HG03097 (cell line): ENCODE data around the gene RMDN2.

Experiments
- ATAC-seq: cut with Tn5 transposase; IDR thresholded peaks from one replicate; pipeline ENCODE4 v1.9.1; 2021; ENCODE audit not compliant: unreplicated experiment, low FRiP score

The RMDN2 gene

GRCh38 chr2:38035968-38036367, 110.9 kb downstream of the RMDN2 start:
- ATAC-seq, result no peak

- ATAC-seq, result no peak
Observed at GRCh38 chr2:38037325-38037724, 112.2 kb downstream of the RMDN2 start.

- peak; percentile 57 for ATAC-seq
Observed at GRCh38 chr2:38037757-38038621, 112.9 kb downstream of the RMDN2 start.

- no peak for ATAC-seq
Observed at GRCh38 chr2:38038682-38039081, 113.6 kb downstream of the RMDN2 start.

GRCh38 chr2:38039121-38039910, 114.2 kb downstream of the RMDN2 start:
- no peak for ATAC-seq

- ATAC-seq, result no peak
Observed at GRCh38 chr2:38045811-38046210, 120.7 kb downstream of the RMDN2 start.

GRCh38 chr2:38056216-38056615, 131.1 kb downstream of the RMDN2 start:
- ATAC-seq, result no peak

GRCh38 chr2:38057651-38058410, 132.7 kb downstream of the RMDN2 start:
- no peak for ATAC-seq

GRCh38 chr2:38060236-38061018, 135.3 kb downstream of the RMDN2 start:
- no peak for ATAC-seq

- no peak for ATAC-seq
Observed at GRCh38 chr2:38064801-38065501, 139.9 kb downstream of the RMDN2 start.

GRCh38 chr2:38065502-38066135, 140.5 kb downstream of the RMDN2 start:
- ATAC-seq, result no peak

GRCh38 chr2:38066421-38067115, 141.5 kb downstream of the RMDN2 start:
- ATAC-seq, result no peak
